Measurements from ENCODE around the gene TCF12. TPM values are rescaled to one million over a fixed set of nuclear protein-coding genes. Genes with fewer than 3 reads are reported as not detected.
"Not testable (repeated sequence)": the region's sequence is repeated elsewhere in the genome, so short reads cannot be mapped to it uniquely, and the experiment has no call there.

The TCF12 gene
- total RNA-seq, 2 experiments from 2014 or later = 55.8 to 59.4 TPM

- Mint-ChIP-seq H3K27ac (peak overlapping the region; percentile 3), H3K9me3 (peaks cover 14% of the 10 kb centered on the region), H3K4me3 (no peak overlapping the region), H3K36me3 (peaks cover 48% of the 10 kb centered on the region), H3K4me1 (peaks cover 13% of the 10 kb centered on the region), H3K27me3 (no peaks in the 10 kb centered on the region)
- DNase-seq = no peak
These were observed 234.5 kb downstream of the TCF12 start for GRCh38 chr15:57152666-57153539.

- Mint-ChIP-seq H3K27me3 (no peaks in the 10 kb centered on the region), H3K36me3 (peaks cover 40% of the 10 kb centered on the region), H3K4me1 (peaks cover 16% of the 10 kb centered on the region), H3K4me3 (no peak overlapping the region), H3K27ac (no peak overlapping the region), H3K9me3 (peaks cover 9% of the 10 kb centered on the region)
- DNase-seq = no peak
These were observed 237.9 kb downstream of the TCF12 start for GRCh38 chr15:57156210-57156884.

GRCh38 chr15:57158589-57158988 lies 240.1 kb downstream of the TCF12 start:
- H3K27ac Mint-ChIP-seq = no peak overlapping the region
- H3K36me3 Mint-ChIP-seq = peaks cover 22% of the 10 kb centered on the region
- no peak overlapping the region for H3K4me3 Mint-ChIP-seq
- H3K27me3 Mint-ChIP-seq = no peaks in the 10 kb centered on the region
- DNase-seq = no peak
- H3K9me3 Mint-ChIP-seq = no peaks in the 10 kb centered on the region
- peaks cover 6% of the 10 kb centered on the region for H3K4me1 Mint-ChIP-seq

- no peak overlapping the region for H3K27ac Mint-ChIP-seq
- H3K9me3 Mint-ChIP-seq = no peaks in the 10 kb centered on the region
- peaks cover 20% of the 10 kb centered on the region for H3K36me3 Mint-ChIP-seq
- H3K4me3 Mint-ChIP-seq = no peak overlapping the region
- no peak for DNase-seq
- H3K4me1 Mint-ChIP-seq = peaks cover 5% of the 10 kb centered on the region
- no peaks in the 10 kb centered on the region for H3K27me3 Mint-ChIP-seq
These were observed 240.7 kb downstream of the TCF12 start for GRCh38 chr15:57158997-57159668.

GRCh38 chr15:57159767-57160166 lies 241.3 kb downstream of the TCF12 start:
- DNase-seq = no peak
- Mint-ChIP-seq H3K4me1 (peaks cover 5% of the 10 kb centered on the region), H3K27me3 (no peaks in the 10 kb centered on the region), H3K9me3 (no peaks in the 10 kb centered on the region), H3K36me3 (peaks cover 16% of the 10 kb centered on the region), H3K4me3 (no peak overlapping the region), H3K27ac (no peak overlapping the region)

- H3K4me3 Mint-ChIP-seq = no peak overlapping the region
- no peak overlapping the region for H3K27ac Mint-ChIP-seq
- H3K4me1 Mint-ChIP-seq = peaks cover 7% of the 10 kb centered on the region
- no peaks in the 10 kb centered on the region for H3K9me3 Mint-ChIP-seq
- no peak for DNase-seq
- no peaks in the 10 kb centered on the region for H3K27me3 Mint-ChIP-seq
- H3K36me3 Mint-ChIP-seq = peaks cover 16% of the 10 kb centered on the region
These were observed 242.5 kb downstream of the TCF12 start for GRCh38 chr15:57160823-57161560.

GRCh38 chr15:57164251-57164650 lies 245.8 kb downstream of the TCF12 start:
- not testable (repeated sequence) for DNase-seq, H3K4me1 Mint-ChIP-seq, H3K27ac Mint-ChIP-seq, H3K9me3 Mint-ChIP-seq, H3K4me3 Mint-ChIP-seq, H3K27me3 Mint-ChIP-seq
- H3K36me3 Mint-ChIP-seq = peaks cover 16% of the 10 kb centered on the region

GRCh38 chr15:57165992-57166391 lies 247.5 kb downstream of the TCF12 start:
- H3K4me3 Mint-ChIP-seq = no peak overlapping the region
- H3K27ac Mint-ChIP-seq = no peak overlapping the region
- no peaks in the 10 kb centered on the region for H3K27me3 Mint-ChIP-seq
- DNase-seq = no peak
- peaks cover 2% of the 10 kb centered on the region for H3K4me1 Mint-ChIP-seq
- H3K36me3 Mint-ChIP-seq = peaks cover 10% of the 10 kb centered on the region
- no peaks in the 10 kb centered on the region for H3K9me3 Mint-ChIP-seq

GRCh38 chr15:57167821-57168395 lies 249.5 kb downstream of the TCF12 start:
- no peak for DNase-seq
- Mint-ChIP-seq H3K4me1 (peaks cover 2% of the 10 kb centered on the region), H3K27ac (no peak overlapping the region), H3K36me3 (peaks cover 20% of the 10 kb centered on the region), H3K9me3 (no peaks in the 10 kb centered on the region), H3K27me3 (no peaks in the 10 kb centered on the region), H3K4me3 (no peak overlapping the region)

- DNase-seq = no peak
- no peak overlapping the region for H3K4me3 Mint-ChIP-seq
- H3K27ac Mint-ChIP-seq = no peak overlapping the region
- H3K9me3 Mint-ChIP-seq = no peaks in the 10 kb centered on the region
- H3K36me3 Mint-ChIP-seq = peaks cover 17% of the 10 kb centered on the region
- H3K27me3 Mint-ChIP-seq = no peaks in the 10 kb centered on the region
- H3K4me1 Mint-ChIP-seq = peaks cover 2% of the 10 kb centered on the region
These were observed 251.2 kb downstream of the TCF12 start for GRCh38 chr15:57169643-57170042.

- no peak for DNase-seq
- H3K4me3 Mint-ChIP-seq = no peak overlapping the region
- H3K27ac Mint-ChIP-seq = no peak overlapping the region
- H3K27me3 Mint-ChIP-seq = no peaks in the 10 kb centered on the region
- H3K36me3 Mint-ChIP-seq = peaks cover 16% of the 10 kb centered on the region
- H3K9me3 Mint-ChIP-seq = no peaks in the 10 kb centered on the region
- no peaks in the 10 kb centered on the region for H3K4me1 Mint-ChIP-seq
These were observed 253.0 kb downstream of the TCF12 start for GRCh38 chr15:57171426-57171825.

GRCh38 chr15:57172925-57173324 lies 254.5 kb downstream of the TCF12 start:
- Mint-ChIP-seq H3K4me3 (no peak overlapping the region), H3K27ac (no peak overlapping the region), H3K4me1 (no peaks in the 10 kb centered on the region), H3K27me3 (no peaks in the 10 kb centered on the region), H3K9me3 (no peaks in the 10 kb centered on the region), H3K36me3 (peaks cover 14% of the 10 kb centered on the region)
- DNase-seq = no peak

GRCh38 chr15:57183041-57183440 lies 264.6 kb downstream of the TCF12 start:
- H3K4me3 Mint-ChIP-seq = no peak overlapping the region
- H3K36me3 Mint-ChIP-seq = peaks cover 26% of the 10 kb centered on the region
- H3K27ac Mint-ChIP-seq = no peak overlapping the region
- no peaks in the 10 kb centered on the region for H3K9me3 Mint-ChIP-seq
- H3K27me3 Mint-ChIP-seq = no peaks in the 10 kb centered on the region
- H3K4me1 Mint-ChIP-seq = peaks cover 5% of the 10 kb centered on the region
- DNase-seq = no peak

GRCh38 chr15:57183614-57184344 lies 265.3 kb downstream of the TCF12 start:
- H3K27me3 Mint-ChIP-seq = no peaks in the 10 kb centered on the region
- H3K36me3 Mint-ChIP-seq = peaks cover 26% of the 10 kb centered on the region
- no peaks in the 10 kb centered on the region for H3K9me3 Mint-ChIP-seq
- DNase-seq = no peak
- H3K4me1 Mint-ChIP-seq = peaks cover 4% of the 10 kb centered on the region
- no peak overlapping the region for H3K27ac Mint-ChIP-seq
- H3K4me3 Mint-ChIP-seq = no peak overlapping the region

All from activated naive CD8-positive, alpha-beta T cell treated with anti-CD3 and anti-CD28 coated beads for 36 hours (primary cell).